HG02973 (cell line): ENCODE results near the gene FAM83G.

Source experiments
- ATAC-seq: cut with Tn5 transposase; IDR thresholded peaks from one replicate; pipeline ENCODE4 v1.9.1; 2021; ENCODE audit warnings: moderate library complexity; ENCODE audit not compliant: unreplicated experiment

Gene FAM83G

GRCh38 chr17:18970582-18971480 lies 33.7 kb downstream of the FAM83G start:
- no peak for ATAC-seq

GRCh38 chr17:18968945-18969887 lies 35.3 kb downstream of the FAM83G start:
- no peak for ATAC-seq

DNA sequence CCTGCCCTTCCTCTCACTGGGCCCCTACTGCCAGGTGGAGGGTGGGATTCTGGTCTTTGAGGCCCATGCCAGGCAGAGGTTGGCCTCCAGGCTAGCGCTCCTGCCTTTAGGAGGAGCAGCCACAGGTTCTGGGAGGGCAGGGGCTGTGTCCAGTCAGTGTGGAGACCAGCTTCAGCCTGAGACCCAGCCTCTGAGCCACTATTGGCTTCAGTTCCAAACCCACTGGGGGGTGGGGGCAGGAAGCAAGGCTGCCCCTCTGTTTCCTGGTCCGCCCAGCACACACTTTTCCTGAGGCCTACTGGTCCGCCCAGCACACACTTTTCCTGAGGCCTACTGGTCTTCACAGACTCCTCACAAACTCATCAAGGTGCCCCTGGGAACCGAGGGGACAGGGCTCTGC lies 36.2 kb downstream of the FAM83G start:
- no peak for ATAC-seq

GRCh38 chr17:18967916-18968315 lies 36.6 kb downstream of the FAM83G start:
- ATAC-seq = no peak

GRCh38 chr17:18966831-18967624 lies 37.5 kb downstream of the FAM83G start:
- ATAC-seq = no peak

GRCh38 chr17:18965530-18966236 lies 38.9 kb downstream of the FAM83G start:
- ATAC-seq = no peak

DNA sequence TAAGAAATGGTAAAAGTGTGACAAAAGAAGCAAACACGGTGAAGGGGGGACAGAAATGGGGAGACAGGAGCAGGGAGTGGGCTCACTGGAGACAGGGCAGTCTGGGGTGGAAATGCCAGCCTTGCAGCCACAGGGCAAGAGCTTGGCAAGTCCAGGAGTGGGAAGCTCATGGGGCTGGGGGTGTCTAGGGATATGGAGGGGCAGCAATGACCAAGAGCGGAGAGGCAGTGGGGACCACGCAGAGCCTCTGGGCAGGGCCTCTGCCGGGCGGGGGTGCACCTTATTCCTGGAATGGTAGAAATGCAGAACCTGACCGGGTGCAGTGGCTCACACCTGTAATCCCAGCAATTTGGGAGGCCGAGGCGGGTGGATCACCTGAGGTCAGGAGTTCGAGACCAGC lies 40.0 kb downstream of the FAM83G start:
- ATAC-seq = no peak

DNA sequence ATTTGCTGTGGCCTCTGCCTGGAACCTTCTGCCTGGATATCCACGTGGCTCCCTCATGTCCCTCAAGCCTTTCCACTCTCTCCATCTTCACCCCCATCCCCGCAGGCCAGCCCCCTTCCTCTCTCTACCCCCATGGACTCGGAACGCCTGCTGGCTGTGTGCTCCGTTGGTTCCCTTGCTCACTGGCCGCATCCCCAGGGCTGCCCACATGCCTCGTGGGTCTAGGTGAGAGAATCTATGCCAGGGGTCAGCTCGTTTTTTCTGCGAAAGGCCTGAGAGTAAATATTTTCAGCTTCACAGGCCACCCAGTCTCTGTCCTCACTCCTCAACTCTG lies 40.6 kb downstream of the FAM83G start:
- no peak for ATAC-seq

DNA sequence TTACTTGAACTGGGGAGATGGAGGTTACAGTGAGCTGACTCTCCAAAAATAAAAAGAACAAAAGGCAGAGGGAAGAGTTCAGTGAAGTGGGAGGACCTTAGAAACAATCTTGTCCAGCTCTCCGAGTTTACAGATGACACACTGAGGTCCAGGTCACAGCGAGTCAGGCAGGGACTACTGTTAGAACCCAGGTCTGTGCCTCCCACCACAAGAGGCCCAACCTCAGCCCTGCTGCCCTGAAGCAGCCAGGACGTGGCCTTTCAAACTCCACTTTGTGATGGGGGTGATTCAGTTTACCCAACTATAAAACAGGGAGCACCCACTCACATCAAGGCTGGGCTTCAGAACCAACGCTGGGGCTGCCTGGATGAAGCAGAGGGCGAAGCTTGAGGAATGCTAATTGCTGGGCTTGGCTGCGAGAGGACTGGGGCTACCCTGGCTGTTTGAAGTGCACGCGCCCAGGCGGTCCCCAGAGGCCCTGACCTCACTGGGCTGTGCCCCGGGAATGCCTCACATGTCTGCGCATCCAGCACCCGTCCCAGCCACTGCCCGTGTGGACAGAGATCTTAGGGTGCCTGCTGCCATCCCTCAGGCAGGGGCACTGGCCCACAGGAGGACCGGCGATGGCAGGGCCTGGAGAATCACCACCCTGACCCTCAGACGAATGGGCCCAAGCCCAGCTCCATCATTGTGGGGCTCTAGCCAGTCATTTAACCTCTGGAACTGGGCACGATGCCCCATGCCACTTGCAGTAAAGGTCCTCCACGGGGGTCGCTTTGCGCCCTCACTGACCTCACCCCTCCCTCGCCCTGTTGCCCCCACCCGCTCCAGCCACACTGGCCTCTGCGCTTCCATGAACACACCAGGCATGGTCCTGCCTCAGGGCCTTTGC lies 41.2 kb downstream of the FAM83G start:
- ATAC-seq = no peak

DNA sequence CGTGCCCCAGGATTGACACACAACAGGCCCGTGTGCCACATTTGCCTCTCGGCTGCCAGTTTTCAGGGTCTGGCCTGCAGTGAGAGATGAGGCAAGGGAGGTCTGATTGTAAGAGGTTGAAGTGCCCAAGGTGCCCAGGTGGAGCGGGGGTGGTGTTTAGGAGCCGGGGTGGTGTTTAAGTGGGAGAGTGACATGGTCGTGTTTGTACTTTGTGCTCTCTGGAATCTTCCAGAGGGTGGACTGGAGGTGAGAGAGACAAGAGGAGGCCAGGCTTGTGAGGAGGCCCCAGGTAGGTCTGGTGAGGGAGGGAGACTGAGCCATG lies 42.1 kb downstream of the FAM83G start:
- no peak for ATAC-seq

DNA sequence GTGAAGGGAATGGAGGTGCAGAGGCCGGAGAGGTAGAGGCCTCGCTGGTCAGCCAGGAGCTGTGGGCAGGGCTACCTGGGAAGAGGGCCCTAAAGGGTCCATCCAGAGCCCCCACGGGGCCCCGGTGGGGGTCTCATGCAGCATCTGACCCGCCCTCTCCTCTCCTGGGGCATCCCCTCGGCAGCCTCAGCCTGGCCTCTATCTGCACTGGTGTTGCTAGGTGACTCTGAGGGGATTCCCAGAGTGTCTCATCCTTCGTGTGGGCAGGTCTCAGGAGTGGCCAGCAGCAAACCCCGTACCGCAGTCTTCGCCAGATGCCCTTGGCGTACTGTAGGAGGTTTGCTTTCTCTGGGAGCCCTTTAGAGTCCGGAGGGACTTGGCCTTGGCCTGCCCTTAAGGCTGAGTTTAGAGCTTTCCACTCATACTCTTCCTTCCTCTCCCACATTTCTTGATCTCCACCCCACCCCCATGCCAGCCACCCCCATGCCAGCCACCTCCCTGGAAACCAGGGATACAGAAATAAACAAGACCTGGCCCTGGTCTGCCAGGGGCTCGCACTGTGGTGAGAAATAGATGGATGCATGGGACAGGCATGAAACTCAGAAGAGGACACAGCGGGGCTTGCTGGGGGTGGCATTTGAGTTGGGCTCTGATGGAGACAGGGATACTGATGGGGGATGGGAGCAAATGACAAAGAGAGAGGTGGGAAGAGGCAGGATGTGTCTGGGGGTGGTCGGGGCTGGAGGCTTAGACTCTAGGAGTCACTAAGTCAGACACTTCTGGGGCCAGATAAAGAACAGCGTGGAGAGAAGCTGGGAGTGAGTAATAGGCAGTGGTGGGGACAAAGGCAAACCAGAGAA lies 42.7 kb downstream of the FAM83G start:
- no peak for ATAC-seq

DNA sequence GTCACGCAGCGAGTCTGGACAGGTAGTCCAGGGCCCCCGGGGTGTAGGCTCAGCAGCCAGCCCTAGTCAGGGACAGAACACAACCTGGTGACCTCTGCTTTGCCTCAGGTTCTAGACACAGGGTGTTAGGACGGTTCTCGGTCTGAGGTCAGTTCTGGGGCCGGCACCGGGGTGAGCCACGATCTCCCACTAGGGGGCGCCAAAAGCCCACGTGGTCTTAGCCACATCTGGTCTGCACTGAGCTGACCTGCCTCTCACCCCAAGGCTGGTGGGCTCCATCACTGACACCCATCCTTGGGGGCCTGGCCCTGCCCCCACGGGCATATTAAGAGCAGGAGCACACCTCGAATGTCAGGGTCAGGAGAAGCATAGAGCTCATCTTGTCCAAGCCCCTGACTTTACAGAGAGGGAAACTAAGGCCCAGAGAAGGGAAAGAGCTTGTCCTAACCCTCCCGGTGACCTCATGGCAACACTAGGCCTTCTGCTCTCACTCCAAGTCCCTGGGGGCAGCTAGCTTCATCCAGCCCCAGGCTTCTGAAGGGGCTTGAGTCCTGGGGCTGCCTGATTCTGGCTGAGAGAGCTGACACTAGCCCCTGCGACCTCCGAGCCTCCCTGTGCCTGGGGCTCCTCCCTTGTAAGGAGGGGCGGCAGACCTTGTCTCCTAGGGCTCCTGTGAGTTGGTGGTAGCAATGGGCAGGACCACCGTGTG lies 43.6 kb downstream of the FAM83G start:
- no peak for ATAC-seq

DNA sequence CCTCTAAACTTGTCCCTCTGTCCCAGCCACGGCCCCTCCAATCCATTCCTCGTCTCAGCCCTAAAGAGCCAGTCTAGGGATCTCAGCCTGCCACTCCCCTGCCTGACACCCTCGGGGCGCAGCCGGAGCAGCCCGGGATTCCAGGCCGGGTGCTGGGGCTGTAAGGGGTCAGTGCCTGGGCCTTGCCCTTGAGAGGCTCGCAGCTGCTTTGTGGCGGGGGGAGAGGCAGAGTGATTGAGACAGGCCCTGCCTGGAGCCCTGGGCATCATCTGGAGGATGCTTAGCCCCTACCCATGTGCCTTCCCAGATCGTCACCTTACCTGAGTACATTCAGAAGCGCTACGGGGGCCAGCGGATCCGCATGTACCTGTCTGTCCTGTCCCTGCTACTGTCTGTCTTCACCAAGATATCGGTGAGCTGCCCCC lies 44.3 kb downstream of the FAM83G start:
- ATAC-seq = no peak

DNA sequence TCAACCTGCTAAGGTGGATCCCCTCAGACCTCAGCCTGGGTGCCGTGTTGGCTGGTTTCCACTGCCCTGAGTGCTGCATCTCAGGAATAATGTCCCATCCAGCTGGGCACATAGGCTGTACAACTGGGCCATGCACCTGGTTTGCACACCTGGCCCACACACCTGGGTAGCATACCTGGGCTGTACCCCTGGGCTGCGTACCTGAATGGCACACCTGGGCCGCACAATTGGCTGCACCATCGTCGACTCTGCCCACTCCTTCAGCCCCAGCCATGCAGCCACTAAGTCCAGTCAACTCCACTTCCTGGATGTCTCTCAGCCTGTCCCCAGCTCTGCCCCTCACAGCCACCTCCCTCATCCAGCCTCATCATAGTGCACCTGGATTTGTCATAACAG lies 44.7 kb downstream of the FAM83G start:
- no peak for ATAC-seq

DNA sequence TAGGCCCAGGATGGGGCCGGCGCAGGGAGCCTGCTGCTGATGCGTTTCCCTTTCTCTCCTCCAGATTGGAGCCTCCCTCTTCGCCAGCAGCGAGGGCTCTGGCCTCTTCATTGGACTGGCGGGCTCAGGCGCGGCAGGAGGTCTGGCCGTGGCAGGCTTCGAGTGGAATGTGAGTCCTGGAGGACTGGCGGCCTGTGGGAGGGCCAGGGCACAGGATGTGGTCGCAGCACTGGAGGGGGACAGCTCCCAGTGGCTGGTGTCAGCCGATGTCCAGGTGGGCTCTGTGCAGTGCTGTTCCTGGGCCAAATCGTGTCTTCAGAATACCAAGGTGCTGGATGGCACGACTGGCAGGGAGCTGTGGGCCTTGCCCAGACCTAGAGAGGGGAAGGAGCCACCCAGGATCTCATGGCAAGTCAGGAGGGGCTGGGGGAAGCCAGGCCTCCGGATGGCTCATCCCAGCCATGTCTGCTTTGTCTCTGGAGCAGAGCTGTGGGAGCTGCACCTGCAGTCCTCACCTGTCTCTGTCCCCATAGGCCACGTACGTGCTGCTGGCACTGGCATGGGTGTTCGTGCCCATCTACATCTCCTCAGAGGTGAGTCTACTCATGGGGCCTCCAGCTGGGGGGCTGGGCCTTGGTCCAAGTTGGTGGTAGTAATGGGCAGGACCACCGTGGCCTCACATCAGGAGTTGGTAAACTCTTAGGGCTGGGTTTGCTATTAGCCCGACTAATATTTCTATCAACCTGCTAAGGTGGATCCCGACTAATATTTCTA lies 45.3 kb downstream of the FAM83G start:
- ATAC-seq = no peak

DNA sequence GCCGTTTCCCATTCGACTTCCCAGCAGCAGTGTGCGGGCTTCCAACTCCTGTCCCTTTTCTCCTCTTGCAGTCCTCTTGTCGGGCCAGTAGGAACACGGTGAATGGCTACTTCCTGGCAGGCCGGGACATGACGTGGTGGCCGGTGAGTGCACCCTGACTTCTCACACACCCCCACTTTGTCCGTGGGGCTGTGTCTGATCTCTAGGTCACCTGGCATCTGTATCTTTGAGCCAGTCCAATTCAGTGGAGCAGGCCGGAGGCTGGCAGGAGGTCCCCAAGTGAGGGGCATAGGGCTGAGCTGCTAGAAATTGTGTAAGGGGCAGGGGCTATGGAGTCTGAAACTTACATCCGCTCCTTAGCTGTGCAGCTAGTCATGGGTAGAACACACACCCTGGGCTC lies 46.0 kb downstream of the FAM83G start:
- ATAC-seq = no peak

DNA sequence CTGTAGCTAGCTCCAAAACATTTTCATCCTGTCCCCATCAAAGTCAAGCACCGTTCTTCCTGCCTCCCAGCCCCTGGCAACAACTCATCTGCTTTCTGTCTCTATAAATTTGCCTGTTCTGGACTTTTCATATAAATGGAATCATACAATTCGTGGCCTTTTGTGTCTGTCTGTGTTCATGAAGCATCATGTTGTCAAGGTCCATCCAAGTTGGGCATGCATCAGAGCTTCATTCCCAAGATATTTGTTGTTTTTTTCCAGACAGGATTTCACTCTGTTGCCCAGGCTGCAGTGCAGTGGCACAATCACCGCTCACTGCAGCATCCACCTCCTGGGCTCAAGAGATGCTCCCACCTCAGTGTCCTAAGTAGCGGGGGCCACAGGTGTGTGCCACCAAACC lies 46.7 kb downstream of the FAM83G start:
- ATAC-seq = no peak
